Thyroid gland (tissue), 4 donors: ENCODE measurements around the gene SULT1A1. TPM values are rescaled to one million over a fixed set of nuclear protein-coding genes. Genes with fewer than 3 reads are reported as not detected.
A peak's percentile ranks its signal among the peaks of the same experiment; 100 is the strongest.
"Not testable (repeated sequence)": the region's sequence is repeated elsewhere in the genome, so short reads cannot be mapped to it uniquely, and the experiment has no call there.

Experiments used
- DNase-seq, 2 donors: peaks; one replicate each; pipeline ENCODE4 v3.0.0-alpha.2; 2019
- H3K27ac ChIP-seq, 3 donors: fragments of 200-600 bp; sonication (generic); 1 replicate in 2 of 3; 2 replicates in 1 of 3; pipeline ENCODE4 v1.5.1; 2016 to 2019; ENCODE audit warnings: mild to moderate bottlenecking in 1 of 3, moderate library complexity in 1 of 3
- H3K27me3 ChIP-seq: fragments of 200-600 bp; sonication (generic); one replicate; pipeline ENCODE4 v1.5.1; 2019
- H3K36me3 ChIP-seq, 2 donors: fragments of 200-600 bp; sonication (generic); one replicate each; pipeline ENCODE4 v1.5.1; 2016 to 2019
- H3K4me1 ChIP-seq, 2 donors: fragments of 200-600 bp; sonication (generic); one replicate each; pipeline ENCODE4 v1.5.1; 2017 to 2019
- H3K4me3 ChIP-seq, 3 donors: fragments of 200-600 bp; sonication (generic); replicated peaks in 1 of 3; 1 replicate in 2 of 3; 2 replicates in 1 of 3; pipeline ENCODE4 v1.5.1; 2016; ENCODE audit warnings: mild to moderate bottlenecking in 1 of 3
- H3K9me3 ChIP-seq: fragments of 200-600 bp; sonication (generic); one replicate; pipeline ENCODE4 v1.5.1; 2017
- CTCF ChIP-seq, 6 experiments: fragments of 200-600 bp in 3 of 6; fragments of 450-650 bp in 3 of 6; sonication (generic) in 3 of 6; IDR thresholded peaks; one replicate each; pipeline ENCODE4 v1.5.1; 2016 to 2019; ENCODE audit warnings: antibody characterized with exemption in 6 of 6, mild to moderate bottlenecking in 2 of 6, inconsistent platforms in 1 of 6, moderate library complexity in 1 of 6
- POLR2A ChIP-seq, 2 donors: fragments of 450-650 bp; IDR thresholded peaks; one replicate each; pipeline ENCODE4 v1.6.1; 2017; ENCODE audit warnings: antibody characterized with exemption in 2 of 2, mild to moderate bottlenecking in 2 of 2, moderate library complexity in 1 of 2
- WGBS, 2 donors: methylation state at CpG; one replicate each; pipeline ENCODE4 v1.1.5; 2017; 5-methylcytosine and 5-hydroxymethylcytosine counted together
- intact Hi-C: fragments of 100-400 bp; cut with DNase I; formaldehyde crosslinking; loops from one replicate; pipeline ENCODE4 v1.15.1; 2023
- total RNA-seq, 4 donors: library from RNA; depleted of rRNA; stranded (reverse); fragments of >200 nt; gene quantifications; one replicate each; pipeline ENCODE4 v1.2.3, GENCODE V29; 2016

Gene SULT1A1
- total RNA-seq, 4 donors from 2014 or later, result 84.9 to 162 (median 118) TPM

GRCh38 chr16:28612359-28613280 is 2.8 kb upstream of the SULT1A1 start:
- no CpG with 5 or more reads among the region's 17 CpGs for WGBS, 2 donors
- H3K9me3 ChIP-seq, H3K27ac ChIP-seq, H3K36me3 ChIP-seq, H3K4me3 ChIP-seq, DNase-seq, H3K27me3 ChIP-seq, intact Hi-C loops: not testable (repeated sequence)
- H3K4me1 ChIP-seq, result peaks cover 18 to 30% of the 10 kb centered on the region in 2 donors

- DNase-seq, result peak; percentile 48 to 53
- Histone ChIP-seq H3K4me1 (peaks cover 18 to 30% of the 10 kb centered on the region in 2 donors), H3K27me3 (no peaks in the 10 kb centered on the region), H3K9me3 (no peaks in the 10 kb centered on the region), H3K4me3 (no peak overlapping the region), H3K36me3 (no peaks in the 10 kb centered on the region), H3K27ac (peak overlapping the region; percentile 76 to 88 (median 80))
- TF ChIP-seq POLR2A (IDR thresholded peaks at IDR 0.05) (no peak), CTCF (IDR thresholded peaks at IDR 0.05) (no peak)
- intact Hi-C loops, result no loop called here
- WGBS, 2 donors, result 60 to 64% methylated on average over 10 of the region's 10 CpGs
Measured at GRCh38 chr16:28610595-28611191, 849 bp upstream of the SULT1A1 start.

GRCh38 chr16:28608867-28609596 is 812 bp downstream of the SULT1A1 start:
- peak; percentile 52 to 54 for DNase-seq
- H3K9me3 ChIP-seq, intact Hi-C loops, H3K36me3 ChIP-seq, H3K27me3 ChIP-seq: not testable (repeated sequence)
- Histone ChIP-seq H3K27ac (peak overlapping the region; percentile 76 to 88 (median 80)), H3K4me1 (peaks cover 18 to 30% of the 10 kb centered on the region in 2 donors), H3K4me3 (peak overlapping the region in 1 of 3 donors; percentile 4)
- WGBS, 2 donors, result 64 to 90% methylated on average over 5 to 8 of the region's 11 CpGs

GRCh38 chr16:28608496-28608808 is 1.4 kb downstream of the SULT1A1 start:
- H3K4me3 ChIP-seq, DNase-seq, H3K36me3 ChIP-seq, H3K9me3 ChIP-seq, H3K27me3 ChIP-seq, intact Hi-C loops: not testable (repeated sequence)
- H3K27ac ChIP-seq, result peak overlapping the region in 1 of 3 donors; percentile 18
- peaks cover 18 to 30% of the 10 kb centered on the region in 2 donors for H3K4me1 ChIP-seq
- 86 to 100% methylated on average over 2 to 6 of the region's 7 CpGs for WGBS, 2 donors

- intact Hi-C loops, H3K9me3 ChIP-seq, H3K36me3 ChIP-seq, DNase-seq, H3K27me3 ChIP-seq, H3K4me3 ChIP-seq: not testable (repeated sequence)
- Histone ChIP-seq H3K27ac (peak overlapping the region in 1 of 3 donors; percentile 18), H3K4me1 (peaks cover 18 to 30% of the 10 kb centered on the region in 2 donors)
- WGBS, 2 donors, result 96 to 97% methylated on average over 10 of the region's 10 CpGs
Measured at GRCh38 chr16:28607681-28608495, 2.0 kb downstream of the SULT1A1 start.

GRCh38 chr16:28607116-28607623 is 2.7 kb downstream of the SULT1A1 start:
- WGBS, 2 donors, result 95 to 99% methylated on average over 7 to 9 of the region's 9 CpGs
- intact Hi-C loops, result no loop called here
- Histone ChIP-seq H3K9me3 (no peaks in the 10 kb centered on the region), H3K27ac (no peak overlapping the region), H3K4me1 (peaks cover 18 to 30% of the 10 kb centered on the region in 2 donors), H3K36me3 (peaks cover 0 to 4% of the 10 kb centered on the region in 2 donors), H3K4me3 (no peak overlapping the region), H3K27me3 (no peaks in the 10 kb centered on the region)
- TF ChIP-seq POLR2A (IDR thresholded peaks at IDR 0.05) (no peak), CTCF (IDR thresholded peaks at IDR 0.05) (no peak)
- DNase-seq, result no peak
